ENCODE results near the gene SVOP. TPM values are rescaled to one million over a fixed set of nuclear protein-coding genes. Genes with fewer than 3 reads are reported as not detected.

Gene SVOP
- total RNA-seq, 1 experiment from 2014 or later, result 0.47 TPM

DNA sequence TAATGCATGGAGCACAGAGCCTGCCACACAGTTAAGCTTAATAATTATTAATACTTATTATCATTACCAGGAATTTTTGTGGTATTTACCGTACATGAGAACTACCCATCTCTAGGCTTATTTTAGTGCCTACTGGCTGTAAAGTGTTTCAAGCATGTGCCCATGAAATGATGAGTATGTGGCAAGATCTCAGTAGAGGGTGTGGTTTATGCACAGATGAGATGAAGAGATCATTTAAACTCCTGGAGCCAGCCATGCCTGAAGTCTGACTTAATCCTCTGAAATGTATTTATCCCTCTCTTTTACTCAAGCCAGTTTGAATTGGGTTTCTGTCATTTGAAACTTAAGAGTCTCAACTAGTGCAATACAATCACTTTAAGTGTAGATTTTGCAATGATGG is 80.7 kb downstream of the SVOP start:
- CTCF ChIA-PET, result interaction anchor here (1.0 kb wide), 1 partner anchor 11 kb away, joined by 3 read pairs; no protein-coding TSS in a partner anchor

More for the DNA sequence above, 80.7 kb downstream of the SVOP start:
- Histone ChIP-seq H3K9me3 (ENCODE audit: control insufficient read depth in 1 of 2, insufficient read depth in 1 of 2, low read depth in 1 of 2, low read length in 2 of 2) (no peaks in the 10 kb centered on the region), H3K36me3 (ENCODE audit: control insufficient read depth in 1 of 2, insufficient read depth in 2 of 2, low read length in 2 of 2) (no peaks in the 10 kb centered on the region), H3K79me2 (ENCODE audit: insufficient read depth, low read length) (no peaks in the 10 kb centered on the region), H3K27ac (ENCODE audit: low read depth, low read length) (no peak overlapping the region), H3K4me2 (ENCODE audit: low read length) (no peak overlapping the region), H3K27me3 (ENCODE audit: insufficient read depth, low read length) (no peaks in the 10 kb centered on the region), H3K9ac (ENCODE audit: low read length) (no peak overlapping the region), H4K20me1 (ENCODE audit: insufficient read depth) (no peaks in the 10 kb centered on the region), H3K4me1 (ENCODE audit: control insufficient read depth in 1 of 2, insufficient read depth in 2 of 2, low read length in 2 of 2) (peaks cover 0 to 4% of the 10 kb centered on the region in 2 experiments; a peak in 1 of 4 replicates), H3K9me2 (ENCODE audit: insufficient read depth) (no peaks in the 10 kb centered on the region), H2AFZ (ENCODE audit: low read depth, low read length, poor library complexity, severe bottlenecking) (peak overlapping the region; percentile 48), H3K4me3 (replicated peaks in 1 of 2; ENCODE audit: low read depth in 1 of 2, low read length in 2 of 2) (no peak overlapping the region)
- DNase-seq (ENCODE audit: low read depth, low spot score) (no peak), ATAC-seq (no peak)
- no TSS peak for BruUV-seq (replicated peaks)
- intact Hi-C loops (cut with micrococcal nuclease), result no loop called here
- RAD21 ChIA-PET (ENCODE audit: low non-redundant PET in 1 of 2, low total read pairs in 2 of 2, uncharacterized antibody in 2 of 2, unreplicated experiment in 2 of 2), result interaction anchor here in 1 of 2 experiments (1.1 kb wide), 1 partner anchor 10 kb away, joined by 3 read pairs; no protein-coding TSS in a partner anchor
- POLR2A ChIA-PET, result interaction anchor here (1.3 to 1.4 kb wide), 2 partner anchors 10 to 11 kb away, joined by 4 to 6 read pairs; no protein-coding TSS in a partner anchor
- no peak for TF ChIP-seq EZH2phosphoT487 (IDR thresholded peaks at IDR 0.05; ENCODE audit: borderline replicate concordance)
- no peak for TF ChIP-seq TCF7L2 (IDR thresholded peaks at IDR 0.05; ENCODE audit: borderline replicate concordance, extremely low read depth, insufficient read depth, insufficient read length)
- TF ChIP-seq EZH2 (IDR thresholded peaks at IDR 0.05), result no peak
- TF ChIP-seq JUND (IDR thresholded peaks at IDR 0.05), result no peak
- TF ChIP-seq SRF (IDR thresholded peaks at IDR 0.05; ENCODE audit: low read depth), result no peak
- TF ChIP-seq, protein P1, sequence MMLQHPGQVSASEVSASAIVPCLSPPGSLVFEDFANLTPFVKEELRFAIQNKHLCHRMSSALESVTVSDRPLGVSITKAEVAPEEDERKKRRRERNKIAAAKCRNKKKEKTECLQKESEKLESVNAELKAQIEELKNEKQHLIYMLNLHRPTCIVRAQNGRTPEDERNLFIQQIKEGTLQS (IDR thresholded peaks at IDR 0.05), result no peak
- no peak for TF ChIP-seq CBX3 (IDR thresholded peaks at IDR 0.05; ENCODE audit: low read depth)
- no peak for TF ChIP-seq REST (IDR thresholded peaks at IDR 0.05; ENCODE audit: low read depth)
- no peak for TF ChIP-seq FOSL1 (IDR thresholded peaks at IDR 0.05; ENCODE audit: low read depth)
- TF ChIP-seq ZBTB33 (IDR thresholded peaks at IDR 0.05; ENCODE audit: extremely low read depth, insufficient replicate concordance, low read length), result no peak
- TF ChIP-seq POLR2A (IDR thresholded peaks at IDR 0.05; ENCODE audit: borderline replicate concordance, extremely low read depth, insufficient read depth, insufficient read length), result no peak
- TF ChIP-seq ZFX (IDR thresholded peaks at IDR 0.05), result no peak
- no peak for TF ChIP-seq POLR2AphosphoS5 (IDR thresholded peaks at IDR 0.05; ENCODE audit: low read depth, low read length)
- no peak for TF ChIP-seq SIN3A (IDR thresholded peaks at IDR 0.05; ENCODE audit: low read depth)
- TF ChIP-seq, protein P2, sequence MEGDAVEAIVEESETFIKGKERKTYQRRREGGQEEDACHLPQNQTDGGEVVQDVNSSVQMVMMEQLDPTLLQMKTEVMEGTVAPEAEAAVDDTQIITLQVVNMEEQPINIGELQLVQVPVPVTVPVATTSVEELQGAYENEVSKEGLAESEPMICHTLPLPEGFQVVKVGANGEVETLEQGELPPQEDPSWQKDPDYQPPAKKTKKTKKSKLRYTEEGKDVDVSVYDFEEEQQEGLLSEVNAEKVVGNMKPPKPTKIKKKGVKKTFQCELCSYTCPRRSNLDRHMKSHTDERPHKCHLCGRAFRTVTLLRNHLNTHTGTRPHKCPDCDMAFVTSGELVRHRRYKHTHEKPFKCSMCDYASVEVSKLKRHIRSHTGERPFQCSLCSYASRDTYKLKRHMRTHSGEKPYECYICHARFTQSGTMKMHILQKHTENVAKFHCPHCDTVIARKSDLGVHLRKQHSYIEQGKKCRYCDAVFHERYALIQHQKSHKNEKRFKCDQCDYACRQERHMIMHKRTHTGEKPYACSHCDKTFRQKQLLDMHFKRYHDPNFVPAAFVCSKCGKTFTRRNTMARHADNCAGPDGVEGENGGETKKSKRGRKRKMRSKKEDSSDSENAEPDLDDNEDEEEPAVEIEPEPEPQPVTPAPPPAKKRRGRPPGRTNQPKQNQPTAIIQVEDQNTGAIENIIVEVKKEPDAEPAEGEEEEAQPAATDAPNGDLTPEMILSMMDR (IDR thresholded peaks at IDR 0.05 in 2 of 3, conservative IDR thresholded peaks at IDR 0.05 in 1 of 3; ENCODE audit: borderline replicate concordance in 1 of 3, insufficient read depth in 1 of 3, low read depth in 2 of 3, low read length in 2 of 3), result no peak
- no peak for TF ChIP-seq ELF1 (IDR thresholded peaks at IDR 0.05; ENCODE audit: borderline replicate concordance, low read depth)
- no peak for TF ChIP-seq CEBPB (IDR thresholded peaks at IDR 0.05; ENCODE audit: low read depth)
- no peak for TF ChIP-seq RAD21 (IDR thresholded peaks at IDR 0.05; ENCODE audit: low read depth)

Measured in HCT116 (cell line).